Nephron progenitor cell (in vitro differentiated cells): Measurements from ENCODE around the gene CTPS1.

Source experiments
- DNase-seq: peaks from one replicate; pipeline ENCODE4 v3.0.0; 2021
- H3K27ac Mint-ChIP-seq: 2 replicates; pipeline ENCODE4 v1.8.0; 2021; ENCODE audit warnings: mild to moderate bottlenecking, moderate library complexity, mixed read lengths
- H3K27me3 Mint-ChIP-seq: 2 replicates; pipeline ENCODE4 v1.8.0; 2021; ENCODE audit warnings: mild to moderate bottlenecking, low read depth, mixed read lengths; ENCODE audit not compliant: poor library complexity
- H3K36me3 Mint-ChIP-seq: 2 replicates; pipeline ENCODE4 v1.8.0; 2021; ENCODE audit warnings: low read depth, mixed read lengths
- H3K4me1 Mint-ChIP-seq: 2 replicates; pipeline ENCODE4 v1.8.0; 2021; ENCODE audit warnings: mixed read lengths
- H3K4me3 Mint-ChIP-seq: 2 replicates; pipeline ENCODE4 v1.8.0; 2021; ENCODE audit warnings: mild to moderate bottlenecking, moderate library complexity, mixed read lengths
- H3K9me3 Mint-ChIP-seq: 2 replicates; pipeline ENCODE4 v1.8.0; 2021; ENCODE audit warnings: mild to moderate bottlenecking, moderate library complexity, mixed read lengths
- TF ChIP-seq, protein P1 (sequence below): fragments of 200-600 bp; sonication (generic); IDR thresholded peaks from 2 replicates; pipeline ENCODE4 v1.5.0; 2021; ENCODE audit warnings: antibody characterized with exemption

The CTPS1 gene

DNA sequence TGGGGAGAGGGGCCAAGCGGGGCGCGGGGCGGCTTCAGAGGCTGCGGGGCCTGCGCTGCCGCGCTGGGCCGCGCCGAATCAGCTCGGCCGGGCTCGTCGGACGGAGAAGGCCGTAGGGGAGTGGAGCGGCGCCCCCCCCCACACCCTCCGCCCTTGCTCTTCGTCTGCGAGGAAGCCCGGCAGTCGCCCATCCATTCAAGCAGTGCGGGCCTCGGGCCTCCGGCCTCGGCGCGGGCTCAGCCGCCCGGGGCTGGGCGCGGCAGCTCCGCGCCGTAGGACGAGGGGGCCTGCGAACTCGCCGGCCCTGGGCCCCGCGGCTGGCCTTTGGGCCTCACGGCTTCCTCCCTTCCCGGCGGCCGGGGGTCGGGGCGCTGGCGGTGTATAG lies 564 bp downstream of the CTPS1 start:
- TF ChIP-seq, protein P1, sequence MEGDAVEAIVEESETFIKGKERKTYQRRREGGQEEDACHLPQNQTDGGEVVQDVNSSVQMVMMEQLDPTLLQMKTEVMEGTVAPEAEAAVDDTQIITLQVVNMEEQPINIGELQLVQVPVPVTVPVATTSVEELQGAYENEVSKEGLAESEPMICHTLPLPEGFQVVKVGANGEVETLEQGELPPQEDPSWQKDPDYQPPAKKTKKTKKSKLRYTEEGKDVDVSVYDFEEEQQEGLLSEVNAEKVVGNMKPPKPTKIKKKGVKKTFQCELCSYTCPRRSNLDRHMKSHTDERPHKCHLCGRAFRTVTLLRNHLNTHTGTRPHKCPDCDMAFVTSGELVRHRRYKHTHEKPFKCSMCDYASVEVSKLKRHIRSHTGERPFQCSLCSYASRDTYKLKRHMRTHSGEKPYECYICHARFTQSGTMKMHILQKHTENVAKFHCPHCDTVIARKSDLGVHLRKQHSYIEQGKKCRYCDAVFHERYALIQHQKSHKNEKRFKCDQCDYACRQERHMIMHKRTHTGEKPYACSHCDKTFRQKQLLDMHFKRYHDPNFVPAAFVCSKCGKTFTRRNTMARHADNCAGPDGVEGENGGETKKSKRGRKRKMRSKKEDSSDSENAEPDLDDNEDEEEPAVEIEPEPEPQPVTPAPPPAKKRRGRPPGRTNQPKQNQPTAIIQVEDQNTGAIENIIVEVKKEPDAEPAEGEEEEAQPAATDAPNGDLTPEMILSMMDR, result no peak

DNA sequence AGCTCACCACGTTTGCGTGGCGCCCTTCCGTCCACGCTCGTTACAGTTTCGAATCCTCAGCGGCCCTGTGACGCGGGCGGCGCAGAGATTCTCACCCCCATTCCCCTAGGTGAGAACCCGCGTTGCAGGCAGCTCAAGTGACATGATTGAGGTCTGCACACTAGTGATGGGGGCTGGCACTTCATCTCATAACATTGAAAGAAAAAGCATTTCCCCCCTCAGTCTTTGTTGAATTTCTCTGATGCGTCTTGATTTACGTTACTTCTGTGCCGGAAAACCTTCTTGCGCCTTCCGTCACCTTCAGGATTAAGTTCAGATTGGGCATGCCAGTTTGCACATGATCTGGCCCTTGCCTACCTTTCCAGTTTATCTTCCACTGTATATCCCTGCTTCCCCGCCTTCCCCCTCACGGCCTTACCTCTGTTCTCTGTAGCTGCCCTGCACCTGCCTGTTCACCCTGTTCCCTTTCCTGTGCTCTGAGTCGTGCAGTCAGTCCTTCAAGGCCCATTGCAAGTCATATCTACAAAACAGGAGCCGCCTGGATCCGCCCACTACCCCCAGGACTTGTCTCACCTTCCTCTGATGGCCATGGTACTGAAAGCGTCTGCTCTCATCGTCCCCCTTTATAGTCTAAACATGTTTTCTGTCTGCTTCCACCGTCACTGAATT lies 1.1 kb downstream of the CTPS1 start:
- Mint-ChIP-seq H3K27ac (peak overlapping the region; percentile 83), H3K4me1 (peaks cover 53% of the 10 kb centered on the region), H3K36me3 (peaks cover 13% of the 10 kb centered on the region), H3K27me3 (peaks cover 7% of the 10 kb centered on the region), H3K9me3 (no peaks in the 10 kb centered on the region), H3K4me3 (peak overlapping the region; percentile 90)
- TF ChIP-seq, protein P1, result no peak
- DNase-seq, result no peak

More for the DNA sequence above, 564 bp downstream of the CTPS1 start:
- DNase-seq, result no peak
- Mint-ChIP-seq H3K27ac (peak overlapping the region; percentile 83), H3K36me3 (peaks cover 8% of the 10 kb centered on the region), H3K4me3 (peak overlapping the region; percentile 90), H3K4me1 (peaks cover 48% of the 10 kb centered on the region), H3K9me3 (no peaks in the 10 kb centered on the region), H3K27me3 (peaks cover 7% of the 10 kb centered on the region)

DNA sequence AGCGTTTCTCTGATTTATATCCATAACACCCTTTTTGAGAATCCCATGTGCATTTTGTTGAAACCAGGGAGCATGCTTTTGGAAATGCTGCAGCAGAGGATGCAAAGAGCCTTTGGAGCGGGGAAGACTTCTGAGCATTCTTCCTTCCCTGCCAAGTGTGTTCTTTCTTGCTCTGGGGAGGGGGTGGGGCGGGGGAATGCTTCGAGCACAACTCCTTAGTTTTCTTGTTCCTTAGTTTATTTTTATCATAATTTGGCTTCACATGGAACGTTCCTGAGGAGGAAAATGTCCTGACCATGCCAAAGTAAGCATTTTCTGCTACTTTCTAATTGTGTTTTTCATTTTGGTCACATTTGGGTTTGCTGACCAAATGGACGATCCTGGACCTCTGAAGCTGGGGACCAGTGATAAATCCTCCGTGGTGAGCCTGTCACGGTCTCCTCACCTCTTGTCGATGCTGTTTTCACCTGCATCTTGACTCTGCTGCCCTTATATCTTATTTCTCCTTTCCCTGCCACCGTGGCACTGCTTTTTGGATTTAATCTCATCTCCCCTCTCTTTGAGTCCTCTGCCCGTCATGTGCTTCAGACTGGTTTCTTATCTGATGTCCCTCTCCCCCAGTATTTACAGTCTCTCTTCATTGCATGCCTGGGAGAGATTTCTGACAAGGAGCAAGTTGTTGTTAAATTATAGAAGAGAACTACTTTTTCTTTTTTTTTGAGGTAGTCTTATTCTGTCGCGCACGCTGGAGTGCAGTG lies 2.4 kb downstream of the CTPS1 start:
- Mint-ChIP-seq H3K4me3 (peak overlapping the region; percentile 90), H3K27ac (no peak overlapping the region), H3K27me3 (peaks cover 9% of the 10 kb centered on the region), H3K4me1 (peaks cover 66% of the 10 kb centered on the region), H3K36me3 (peaks cover 24% of the 10 kb centered on the region), H3K9me3 (no peaks in the 10 kb centered on the region)
- TF ChIP-seq, protein P1, result no peak
- no peak for DNase-seq

DNA sequence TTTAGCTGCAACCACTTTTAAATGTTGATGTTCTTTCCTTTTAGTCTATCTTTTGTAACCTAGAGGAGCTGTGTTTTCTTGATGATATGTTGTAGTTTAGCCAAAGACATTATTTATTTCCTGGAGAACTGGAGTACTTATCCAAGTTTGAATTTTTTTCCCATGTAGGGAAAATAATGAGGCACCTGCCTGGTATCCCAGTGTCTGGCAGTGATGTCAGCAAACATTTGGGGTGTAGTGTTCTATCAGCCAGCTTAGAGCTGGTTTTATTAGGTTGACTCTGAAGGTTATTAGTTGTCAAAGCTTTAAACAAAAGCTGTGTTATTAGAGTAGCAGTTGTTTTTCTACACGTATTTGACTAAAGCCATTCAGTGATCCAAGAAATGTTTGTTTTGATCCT lies 3.2 kb downstream of the CTPS1 start:
- H3K9me3 Mint-ChIP-seq, result no peaks in the 10 kb centered on the region
- H3K4me3 Mint-ChIP-seq, result no peak overlapping the region
- H3K4me1 Mint-ChIP-seq, result peaks cover 74% of the 10 kb centered on the region
- DNase-seq, result no peak
- TF ChIP-seq, protein P1, result no peak
- H3K36me3 Mint-ChIP-seq, result peaks cover 32% of the 10 kb centered on the region
- no peak overlapping the region for H3K27ac Mint-ChIP-seq
- peaks cover 6% of the 10 kb centered on the region for H3K27me3 Mint-ChIP-seq

DNA sequence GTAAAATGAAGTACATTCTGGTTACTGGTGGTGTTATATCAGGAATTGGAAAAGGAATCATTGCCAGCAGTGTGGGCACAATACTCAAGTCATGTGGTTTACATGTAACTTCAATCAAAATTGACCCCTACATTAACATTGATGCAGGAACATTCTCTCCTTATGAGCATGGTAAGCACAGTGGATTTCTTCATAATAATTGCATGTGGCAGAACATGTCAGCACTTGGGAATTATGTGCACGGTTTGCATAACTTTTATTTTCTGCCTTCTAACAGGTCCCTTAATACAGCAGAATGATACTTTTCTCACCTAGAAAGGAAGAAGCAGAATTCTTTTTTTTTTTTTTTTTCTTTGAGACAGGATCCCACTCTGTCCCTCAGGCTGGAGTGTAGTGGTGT lies 3.8 kb downstream of the CTPS1 start:
- peaks cover 6% of the 10 kb centered on the region for H3K27me3 Mint-ChIP-seq
- no peak overlapping the region for H3K27ac Mint-ChIP-seq
- H3K4me1 Mint-ChIP-seq, result peaks cover 74% of the 10 kb centered on the region
- no peaks in the 10 kb centered on the region for H3K9me3 Mint-ChIP-seq
- no peak for DNase-seq
- peaks cover 38% of the 10 kb centered on the region for H3K36me3 Mint-ChIP-seq
- TF ChIP-seq, protein P1, result no peak
- no peak overlapping the region for H3K4me3 Mint-ChIP-seq
